ENCODE results near the gene GRIP1.

GRIP1 gene

DNA sequence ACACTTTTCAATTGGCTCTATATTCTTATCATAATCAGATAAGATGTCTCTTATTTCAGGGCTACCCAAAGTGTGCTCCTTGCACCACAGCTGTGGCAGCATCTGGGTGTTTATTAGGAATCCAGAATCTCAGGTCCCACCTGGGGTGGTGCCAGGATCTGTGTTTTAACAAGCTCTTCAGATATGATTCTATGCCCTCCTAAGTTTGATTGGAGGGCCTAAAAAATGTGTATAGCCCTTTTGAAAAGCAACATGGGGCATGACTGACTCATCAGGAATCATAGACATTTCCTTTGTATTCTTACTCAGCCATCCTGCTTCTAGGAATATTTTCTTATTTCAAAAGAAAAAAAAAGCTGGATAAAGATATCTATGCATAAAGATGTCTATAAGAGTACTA lies 273.5 kb downstream of the GRIP1 start:
- TF ChIP-seq, protein P1, sequence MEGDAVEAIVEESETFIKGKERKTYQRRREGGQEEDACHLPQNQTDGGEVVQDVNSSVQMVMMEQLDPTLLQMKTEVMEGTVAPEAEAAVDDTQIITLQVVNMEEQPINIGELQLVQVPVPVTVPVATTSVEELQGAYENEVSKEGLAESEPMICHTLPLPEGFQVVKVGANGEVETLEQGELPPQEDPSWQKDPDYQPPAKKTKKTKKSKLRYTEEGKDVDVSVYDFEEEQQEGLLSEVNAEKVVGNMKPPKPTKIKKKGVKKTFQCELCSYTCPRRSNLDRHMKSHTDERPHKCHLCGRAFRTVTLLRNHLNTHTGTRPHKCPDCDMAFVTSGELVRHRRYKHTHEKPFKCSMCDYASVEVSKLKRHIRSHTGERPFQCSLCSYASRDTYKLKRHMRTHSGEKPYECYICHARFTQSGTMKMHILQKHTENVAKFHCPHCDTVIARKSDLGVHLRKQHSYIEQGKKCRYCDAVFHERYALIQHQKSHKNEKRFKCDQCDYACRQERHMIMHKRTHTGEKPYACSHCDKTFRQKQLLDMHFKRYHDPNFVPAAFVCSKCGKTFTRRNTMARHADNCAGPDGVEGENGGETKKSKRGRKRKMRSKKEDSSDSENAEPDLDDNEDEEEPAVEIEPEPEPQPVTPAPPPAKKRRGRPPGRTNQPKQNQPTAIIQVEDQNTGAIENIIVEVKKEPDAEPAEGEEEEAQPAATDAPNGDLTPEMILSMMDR (IDR thresholded peaks at IDR 0.05; ENCODE audit: insufficient read depth, missing control alignments) = no peak
- FAIRE-seq (no peak), DNase-seq (ENCODE audit: insufficient read length, low spot score) (no peak)

DNA sequence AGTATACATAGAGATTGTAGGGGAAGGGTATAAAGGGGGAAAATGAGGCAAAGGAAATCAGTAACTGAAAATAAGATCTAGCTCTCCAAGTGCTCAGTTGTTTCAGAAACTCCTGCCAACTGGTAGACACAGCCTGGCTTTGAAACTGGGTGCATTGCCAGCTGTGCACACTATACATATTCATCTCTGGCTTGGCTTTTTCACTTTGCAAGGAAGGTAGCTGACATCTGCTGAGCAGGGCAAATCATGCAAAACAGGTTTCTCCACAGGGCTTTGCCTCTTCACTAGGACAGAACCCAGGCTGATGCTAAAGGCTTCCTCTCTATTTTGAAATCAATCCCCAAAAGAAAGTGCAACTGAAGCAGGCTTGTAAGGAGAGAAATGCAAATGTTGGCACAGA lies 275.1 kb downstream of the GRIP1 start:
- DNase-seq (ENCODE audit: insufficient read length, low spot score) = no peak

DNA sequence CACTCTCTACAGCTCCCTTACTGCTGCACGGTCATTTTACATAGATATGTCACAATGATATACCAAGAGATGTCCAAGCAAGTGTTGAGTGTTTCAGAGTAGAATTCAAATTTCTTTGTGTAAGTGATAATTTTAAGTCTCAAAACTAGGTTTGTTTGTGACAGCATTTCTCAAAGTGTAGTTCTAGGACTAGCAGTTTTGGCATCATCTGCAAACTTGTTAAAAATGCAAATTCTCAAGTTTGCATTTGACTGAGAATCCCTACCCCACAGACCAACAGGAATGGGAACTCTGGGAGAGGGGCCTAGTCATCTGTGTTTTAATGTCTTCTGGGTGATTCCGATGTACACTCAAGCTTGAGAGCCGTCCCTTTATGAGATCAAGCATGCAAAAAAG lies 279.0 kb downstream of the GRIP1 start:
- TF ChIP-seq, protein P1 (IDR thresholded peaks at IDR 0.05; ENCODE audit: insufficient read depth, missing control alignments) = no peak
- FAIRE-seq = no peak

More for the DNA sequence above, 275.1 kb downstream of the GRIP1 start:
- TF ChIP-seq, protein P1 (IDR thresholded peaks at IDR 0.05; ENCODE audit: insufficient read depth, missing control alignments) = no peak
- FAIRE-seq = no peak

DNA sequence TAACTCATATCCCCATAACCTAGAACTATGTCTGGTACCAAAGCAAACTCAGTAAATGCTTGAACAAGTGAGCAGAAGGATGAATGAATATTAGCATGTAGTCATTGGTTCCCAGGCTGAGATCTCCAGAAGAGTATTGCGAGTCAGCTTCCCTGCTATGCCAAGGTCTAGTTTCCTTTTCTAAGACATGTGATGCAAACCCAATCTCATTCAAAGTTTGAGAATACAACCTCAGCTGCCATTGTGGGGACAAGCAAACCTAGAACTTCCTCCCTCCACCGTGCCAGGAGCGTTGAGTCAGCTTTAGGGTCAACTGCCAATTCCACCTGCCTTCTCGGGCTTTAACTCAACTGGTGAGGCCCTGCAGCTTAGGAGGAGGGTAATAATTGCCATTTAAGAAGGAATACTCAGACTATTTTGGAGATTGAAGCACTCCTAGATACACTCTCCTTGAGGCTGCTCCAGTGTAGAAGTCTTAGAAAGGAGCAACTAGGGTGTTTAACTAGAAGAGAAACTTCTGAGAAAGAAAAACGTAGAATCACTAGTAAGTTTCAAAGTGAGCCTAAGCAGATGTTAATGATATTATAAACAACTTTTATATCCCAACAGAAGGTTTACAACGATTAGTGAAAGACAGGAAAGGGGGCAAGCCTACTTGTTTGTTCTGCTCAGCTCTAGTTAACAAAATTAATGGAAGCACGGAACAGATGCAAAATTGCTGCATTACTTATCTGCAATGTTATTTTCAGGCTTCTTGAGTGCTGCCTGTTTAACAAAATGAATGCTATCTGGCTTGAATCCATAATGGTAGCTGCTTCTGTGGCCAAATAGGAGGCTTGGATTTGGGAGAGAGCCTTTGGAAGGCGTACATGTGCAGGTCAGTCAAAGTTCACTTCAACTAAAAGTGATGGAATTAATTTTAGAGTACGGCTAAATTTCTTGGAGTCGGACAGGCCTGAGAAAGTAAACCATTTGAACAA lies 279.7 kb downstream of the GRIP1 start:
- TF ChIP-seq, protein P1 (IDR thresholded peaks at IDR 0.05; ENCODE audit: insufficient read depth, missing control alignments) = no peak
- FAIRE-seq (no peak), DNase-seq (ENCODE audit: insufficient read length, low spot score) (no peak)

More for the DNA sequence above, 279.0 kb downstream of the GRIP1 start:
- no peak for DNase-seq (ENCODE audit: insufficient read length, low spot score)

DNA sequence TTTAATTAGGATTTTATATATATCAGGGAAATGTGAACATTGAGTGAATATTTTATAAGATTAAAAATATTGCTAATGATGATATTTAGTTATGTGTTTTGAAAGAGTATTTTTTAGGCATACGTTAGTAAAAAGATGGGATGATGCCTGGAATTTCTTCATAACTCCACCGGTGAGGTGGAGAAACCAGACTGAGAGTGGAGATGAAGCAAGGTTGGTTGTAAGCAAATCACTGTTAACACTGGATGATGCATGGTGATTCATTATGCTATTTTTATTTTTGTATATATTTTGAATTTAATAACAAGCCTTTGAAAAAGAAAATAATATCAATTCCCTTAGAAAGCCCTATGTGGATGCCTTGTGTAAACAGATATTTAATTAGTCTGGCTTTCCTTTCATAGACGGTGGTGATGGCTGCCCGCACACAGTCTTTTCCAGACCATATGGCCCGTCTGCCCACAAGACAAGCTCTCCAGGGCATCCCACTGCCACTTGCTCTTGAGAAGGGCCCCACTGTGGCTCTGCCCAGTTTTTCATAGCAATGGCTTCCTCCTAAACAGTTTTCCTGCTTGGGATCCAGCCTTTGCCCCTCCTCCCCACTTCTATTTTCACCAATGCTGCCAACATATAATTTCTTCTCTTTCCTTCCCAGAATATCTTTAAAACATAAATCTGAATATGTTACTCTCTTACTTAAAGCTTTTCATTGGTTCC lies 281.1 kb downstream of the GRIP1 start:
- TF ChIP-seq, protein P1 (IDR thresholded peaks at IDR 0.05; ENCODE audit: insufficient read depth, missing control alignments) = no peak
- FAIRE-seq (no peak), DNase-seq (ENCODE audit: insufficient read length, low spot score) (no peak)

DNA sequence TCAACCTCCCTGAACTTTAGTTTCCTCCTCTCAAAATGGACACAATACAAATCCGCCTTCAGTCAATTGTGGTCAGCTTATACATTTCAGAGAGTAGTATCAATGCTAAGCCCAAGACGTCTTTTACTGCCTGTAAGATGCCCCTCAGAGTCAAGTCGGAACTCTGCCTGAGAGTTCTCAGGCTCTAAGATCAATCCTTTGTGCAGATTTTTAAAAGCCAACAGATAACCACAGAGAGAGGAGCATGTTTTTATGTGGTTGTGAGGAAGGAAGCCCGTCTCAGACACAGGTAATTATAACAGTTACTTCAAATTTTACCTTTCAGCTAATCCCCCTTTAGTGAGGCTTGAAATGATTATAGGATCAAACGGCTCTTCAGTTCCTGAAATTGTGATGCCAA lies 285.0 kb downstream of the GRIP1 start:
- TF ChIP-seq, protein P1 (IDR thresholded peaks at IDR 0.05; ENCODE audit: insufficient read depth, missing control alignments) = no peak
- DNase-seq (ENCODE audit: insufficient read length, low spot score) = no peak
- no peak for FAIRE-seq

Measured in D721Med (cell line).